ENCODE data around the gene MRPL53.

The MRPL53 gene

GRCh38 chr2:74472086-74472944 lies at the start of gene MRPL53:
Gene MRPL53, minus strand, starts transcription at chr2:74472680. Its CDS starts 20 bp downstream, at chr2:74472660.
- DNase-seq = peak; percentile 58

- no peak for DNase-seq
Observed at GRCh38 chr2:74516650-74517049, 44.2 kb upstream of the MRPL53 start.

- no peak for DNase-seq
Observed at GRCh38 chr2:74515981-74516633, 43.6 kb upstream of the MRPL53 start.

- no peak for DNase-seq
Observed at GRCh38 chr2:74515271-74515980, 42.9 kb upstream of the MRPL53 start.

GRCh38 chr2:74514368-74515270 lies 42.1 kb upstream of the MRPL53 start, which contains the start of gene TLX2:
Gene TLX2, plus strand, starts transcription at chr2:74514450. Its CDS starts 357 bp downstream, at chr2:74514807.
- DNase-seq = no peak

- DNase-seq = no peak
Observed at GRCh38 chr2:74513605-74514367, 41.3 kb upstream of the MRPL53 start.

- no peak for DNase-seq
Observed at GRCh38 chr2:74512744-74513604, 40.5 kb upstream of the MRPL53 start.

- DNase-seq = no peak
Observed at GRCh38 chr2:74511104-74511989, 38.9 kb upstream of the MRPL53 start.

GRCh38 chr2:74510272-74510671 lies 37.8 kb upstream of the MRPL53 start:
- no peak for DNase-seq

- DNase-seq = peak; percentile 12
Observed at GRCh38 chr2:74507926-74508520, 35.5 kb upstream of the MRPL53 start.

- DNase-seq = peak; percentile 94
Observed at GRCh38 chr2:74507145-74507925, 34.9 kb upstream of the MRPL53 start, which contains the start of gene PCGF1. Gene PCGF1, minus strand, starts transcription at chr2:74507695. Its CDS starts 27 bp downstream, at chr2:74507668.

- no peak for DNase-seq
Observed at GRCh38 chr2:74505448-74506246, 33.2 kb upstream of the MRPL53 start.

- DNase-seq = no peak
Observed at GRCh38 chr2:74504591-74504990, 32.1 kb upstream of the MRPL53 start.

GRCh38 chr2:74503506-74504475 lies 31.3 kb upstream of the MRPL53 start:
- DNase-seq = no peak

- peak; percentile 41 for DNase-seq
Observed at GRCh38 chr2:74502720-74503505, 30.4 kb upstream of the MRPL53 start.

Measured in amniotic stem cell (primary cell).